Smooth muscle cell (in vitro differentiated cells): Measurements from ENCODE around the gene MRPL18. TPM values are rescaled to one million over a fixed set of nuclear protein-coding genes. Genes with fewer than 3 reads are reported as not detected.

Source experiments
- DNase-seq: peaks from one replicate; lab custom pipeline; 2025; ENCODE audit not compliant: unreplicated experiment; lab: John Stamatoyannopoulos, UW
- H2AFZ ChIP-seq: fragments of 200-600 bp; sonication (generic); 2 replicates; pipeline ENCODE4 v1.6.0; 2016; ENCODE audit warnings: antibody characterized with exemption, low read depth, mild to moderate bottlenecking
- H3F3A ChIP-seq: fragments of 200-600 bp; sonication (generic); 2 replicates; pipeline ENCODE4 v1.6.0; 2017; ENCODE audit warnings: antibody characterized with exemption, low read depth
- H3K27ac ChIP-seq: fragments of 200-600 bp; sonication (generic); 2 replicates; pipeline ENCODE4 v1.5.1; 2016; ENCODE audit warnings: low read depth, mild to moderate bottlenecking
- H3K27me3 ChIP-seq: fragments of 200-600 bp; sonication (generic); 2 replicates; pipeline ENCODE4 v1.6.1; 2016; ENCODE audit warnings: low read depth, mild to moderate bottlenecking
- H3K36me3 ChIP-seq: fragments of 200-600 bp; sonication (generic); 2 replicates; pipeline ENCODE4 v1.5.1; 2016; ENCODE audit warnings: low read depth
- H3K4me1 ChIP-seq: fragments of 200-600 bp; sonication (generic); 2 replicates; pipeline ENCODE4 v1.5.1; 2016; ENCODE audit warnings: low read depth
- H3K4me2 ChIP-seq: fragments of 200-600 bp; sonication (generic); 2 replicates; pipeline ENCODE4 v1.6.0; 2016; ENCODE audit warnings: mild to moderate bottlenecking
- H3K4me3 ChIP-seq: fragments of 200-600 bp; sonication (generic); 2 replicates; pipeline ENCODE4 v1.5.1; 2016; ENCODE audit warnings: mild to moderate bottlenecking
- H3K79me2 ChIP-seq: fragments of 200-600 bp; sonication (generic); 2 replicates; pipeline ENCODE4 v1.6.0; 2016; ENCODE audit warnings: low read depth, mild to moderate bottlenecking
- H3K9ac ChIP-seq: fragments of 200-600 bp; sonication (generic); 2 replicates; pipeline ENCODE4 v1.6.0; 2016; ENCODE audit warnings: low read depth
- H3K9me3 ChIP-seq: fragments of 200-600 bp; sonication (generic); replicated peaks from 2 replicates; pipeline ENCODE4 v1.5.1; 2016; ENCODE audit warnings: low read depth
- H4K20me1 ChIP-seq: fragments of 200-600 bp; sonication (generic); 2 replicates; pipeline ENCODE4 v1.6.0; 2016; ENCODE audit warnings: low read depth
- CTCF ChIP-seq: fragments of 200-600 bp; sonication (generic); IDR thresholded peaks from 2 replicates; pipeline ENCODE4 v1.5.1; 2017; ENCODE audit warnings: borderline replicate concordance, mild to moderate bottlenecking, antibody characterized with exemption; ENCODE audit not compliant: insufficient read depth, poor library complexity, severe bottlenecking
- whole genome bisulfite sequencing: methylation state at CpG from one replicate; pipeline ENCODE4 v1.1.7; 2016; ENCODE audit warnings: low lambda C conversion rate; 5-methylcytosine and 5-hydroxymethylcytosine counted together
- polyA plus RNA-seq: library from polyadenylated mRNA; unstranded; fragments of >200 nt; fragmentation: Nextera tagmentation; extraction: Ambion mirVana; gene quantifications from 2 replicates; pipeline ENCODE4 v1.2.1, GENCODE V29; 2016
- total RNA-seq: library from RNA; depleted of rRNA; stranded (reverse); fragments of >200 nt; gene quantifications from 2 replicates; pipeline ENCODE4 v1.2.3, GENCODE V29; 2014

MRPL18 gene
- total and polyA plus RNA-seq, 2 experiments from 2014 or later, result 78.8 to 107 TPM

GRCh38 chr6:159754401-159754800, 35.9 kb upstream of the MRPL18 start:
- Histone ChIP-seq H3K36me3 (peaks cover 29% of the 10 kb centered on the region), H2AFZ (no peak overlapping the region), H3K9ac (no peak overlapping the region), H3K9me3 (no peaks in the 10 kb centered on the region), H3K4me2 (no peak overlapping the region), H3K79me2 (peaks cover 24% of the 10 kb centered on the region), H4K20me1 (peaks cover 26% of the 10 kb centered on the region), H3K4me3 (no peak overlapping the region), H3F3A (peaks cover 28% of the 10 kb centered on the region), H3K4me1 (no peaks in the 10 kb centered on the region), H3K27me3 (no peaks in the 10 kb centered on the region), H3K27ac (peak overlapping the region; percentile 16)
- 98% methylated on average over 2 of the region's 2 CpGs for WGBS
- TF ChIP-seq CTCF, result no peak
- no peak for DNase-seq

- DNase-seq, result no peak
- H3K9me3 ChIP-seq, result no peaks in the 10 kb centered on the region
- no peak for TF ChIP-seq CTCF
- H3K36me3 ChIP-seq, result peaks cover 22% of the 10 kb centered on the region
- H3K27me3 ChIP-seq, result no peaks in the 10 kb centered on the region
- no peak overlapping the region for H3K4me3 ChIP-seq
- H3K9ac ChIP-seq, result no peak overlapping the region
- H4K20me1 ChIP-seq, result peaks cover 23% of the 10 kb centered on the region
- H3K4me1 ChIP-seq, result peaks cover 6% of the 10 kb centered on the region
- WGBS, result 96% methylated on average over 15 of the region's 15 CpGs
- no peak overlapping the region for H3K4me2 ChIP-seq
- peaks cover 22% of the 10 kb centered on the region for H3K79me2 ChIP-seq
- no peak overlapping the region for H2AFZ ChIP-seq
- no peak overlapping the region for H3K27ac ChIP-seq
- H3F3A ChIP-seq, result peaks cover 36% of the 10 kb centered on the region
Observed at GRCh38 chr6:159754959-159755914, 35.0 kb upstream of the MRPL18 start.

GRCh38 chr6:159756508-159756907, 33.8 kb upstream of the MRPL18 start:
- H3K9me3 ChIP-seq, result no peaks in the 10 kb centered on the region
- no peak overlapping the region for H3K4me3 ChIP-seq
- peaks cover 11% of the 10 kb centered on the region for H3K79me2 ChIP-seq
- peaks cover 9% of the 10 kb centered on the region for H3K36me3 ChIP-seq
- H3F3A ChIP-seq, result peaks cover 49% of the 10 kb centered on the region
- peaks cover 17% of the 10 kb centered on the region for H3K4me1 ChIP-seq
- peak overlapping the region; percentile 91 for H3K27ac ChIP-seq
- no peak for DNase-seq
- H3K4me2 ChIP-seq, result no peak overlapping the region
- H3K27me3 ChIP-seq, result no peaks in the 10 kb centered on the region
- no peak overlapping the region for H3K9ac ChIP-seq
- WGBS, result 97% methylated on average over 4 of the region's 4 CpGs
- peaks cover 18% of the 10 kb centered on the region for H4K20me1 ChIP-seq
- no peak for TF ChIP-seq CTCF
- H2AFZ ChIP-seq, result no peak overlapping the region
